VCaP (cell line): Measurements from ENCODE around the gene TAF11.
A peak's percentile ranks its signal among the peaks of the same experiment; 100 is the strongest.
"Not testable (repeated sequence)": the region's sequence is repeated elsewhere in the genome, so short reads cannot be mapped to it uniquely, and the experiment has no call there.

Source experiments
- H3K27ac ChIP-seq: fragments of 450-650 bp; 2 replicates; pipeline ENCODE4 v1.5.1; 2017
- TF ChIP-seq, protein P1 (sequence below): fragments of 450-650 bp; conservative IDR thresholded peaks from 2 replicates; pipeline ENCODE4 v1.5.1; 2017; ENCODE audit warnings: mild to moderate bottlenecking, moderate library complexity

Gene TAF11

GRCh38 chr6:34864007-34864406, 23.8 kb downstream of the TAF11 start:
- TF ChIP-seq, protein P1, sequence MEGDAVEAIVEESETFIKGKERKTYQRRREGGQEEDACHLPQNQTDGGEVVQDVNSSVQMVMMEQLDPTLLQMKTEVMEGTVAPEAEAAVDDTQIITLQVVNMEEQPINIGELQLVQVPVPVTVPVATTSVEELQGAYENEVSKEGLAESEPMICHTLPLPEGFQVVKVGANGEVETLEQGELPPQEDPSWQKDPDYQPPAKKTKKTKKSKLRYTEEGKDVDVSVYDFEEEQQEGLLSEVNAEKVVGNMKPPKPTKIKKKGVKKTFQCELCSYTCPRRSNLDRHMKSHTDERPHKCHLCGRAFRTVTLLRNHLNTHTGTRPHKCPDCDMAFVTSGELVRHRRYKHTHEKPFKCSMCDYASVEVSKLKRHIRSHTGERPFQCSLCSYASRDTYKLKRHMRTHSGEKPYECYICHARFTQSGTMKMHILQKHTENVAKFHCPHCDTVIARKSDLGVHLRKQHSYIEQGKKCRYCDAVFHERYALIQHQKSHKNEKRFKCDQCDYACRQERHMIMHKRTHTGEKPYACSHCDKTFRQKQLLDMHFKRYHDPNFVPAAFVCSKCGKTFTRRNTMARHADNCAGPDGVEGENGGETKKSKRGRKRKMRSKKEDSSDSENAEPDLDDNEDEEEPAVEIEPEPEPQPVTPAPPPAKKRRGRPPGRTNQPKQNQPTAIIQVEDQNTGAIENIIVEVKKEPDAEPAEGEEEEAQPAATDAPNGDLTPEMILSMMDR: no peak
- H3K27ac ChIP-seq: no peak overlapping the region

DNA sequence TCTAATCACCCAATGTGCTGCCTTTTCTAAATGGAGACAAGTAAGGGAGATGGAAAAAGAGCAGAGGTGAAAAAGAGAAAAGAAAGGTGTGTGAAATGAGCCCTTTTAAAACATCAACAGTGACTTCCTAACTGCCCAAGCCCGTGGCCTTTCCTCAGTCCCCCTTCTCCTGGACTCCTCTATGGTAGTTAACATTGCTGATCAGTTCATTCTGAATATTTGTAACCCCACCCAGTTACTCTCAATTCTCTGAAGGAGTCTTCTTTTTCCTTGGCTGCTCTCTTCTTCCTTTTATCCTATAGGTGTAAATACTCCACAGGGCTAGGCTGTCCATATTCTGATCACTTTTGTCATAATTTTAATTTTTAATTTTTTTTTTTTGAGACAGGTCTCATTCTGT, 27.1 kb downstream of the TAF11 start:
- TF ChIP-seq, protein P1: no peak
- H3K27ac ChIP-seq: no peak overlapping the region

DNA sequence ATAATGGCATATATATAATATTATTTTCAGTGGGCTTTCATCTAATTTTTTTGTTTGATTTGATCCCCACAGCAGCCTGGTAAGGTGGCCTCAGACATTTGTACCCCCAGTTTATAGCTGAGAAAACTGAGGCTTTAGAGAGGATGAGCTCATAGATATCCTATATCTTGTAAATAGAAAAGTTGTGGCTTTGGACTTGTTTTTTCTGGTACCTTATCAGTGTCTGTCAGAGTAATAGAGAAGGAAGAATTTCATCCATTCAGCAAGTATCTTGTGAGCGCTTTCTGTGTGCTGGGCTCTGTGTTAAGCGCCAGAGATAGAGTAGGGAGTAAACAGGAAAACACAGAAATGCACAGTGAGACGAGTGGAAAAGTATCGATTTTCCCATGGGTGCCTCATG, 27.9 kb downstream of the TAF11 start:
- TF ChIP-seq, protein P1: no peak
- H3K27ac ChIP-seq: no peak overlapping the region

GRCh38 chr6:34858681-34859080, 29.2 kb downstream of the TAF11 start:
- TF ChIP-seq, protein P1: no peak
- no peak overlapping the region for H3K27ac ChIP-seq

- H3K27ac ChIP-seq: no peak overlapping the region
- TF ChIP-seq, protein P1: peak; percentile 62
Measured at GRCh38 chr6:34855463-34855862, 32.4 kb downstream of the TAF11 start.

DNA sequence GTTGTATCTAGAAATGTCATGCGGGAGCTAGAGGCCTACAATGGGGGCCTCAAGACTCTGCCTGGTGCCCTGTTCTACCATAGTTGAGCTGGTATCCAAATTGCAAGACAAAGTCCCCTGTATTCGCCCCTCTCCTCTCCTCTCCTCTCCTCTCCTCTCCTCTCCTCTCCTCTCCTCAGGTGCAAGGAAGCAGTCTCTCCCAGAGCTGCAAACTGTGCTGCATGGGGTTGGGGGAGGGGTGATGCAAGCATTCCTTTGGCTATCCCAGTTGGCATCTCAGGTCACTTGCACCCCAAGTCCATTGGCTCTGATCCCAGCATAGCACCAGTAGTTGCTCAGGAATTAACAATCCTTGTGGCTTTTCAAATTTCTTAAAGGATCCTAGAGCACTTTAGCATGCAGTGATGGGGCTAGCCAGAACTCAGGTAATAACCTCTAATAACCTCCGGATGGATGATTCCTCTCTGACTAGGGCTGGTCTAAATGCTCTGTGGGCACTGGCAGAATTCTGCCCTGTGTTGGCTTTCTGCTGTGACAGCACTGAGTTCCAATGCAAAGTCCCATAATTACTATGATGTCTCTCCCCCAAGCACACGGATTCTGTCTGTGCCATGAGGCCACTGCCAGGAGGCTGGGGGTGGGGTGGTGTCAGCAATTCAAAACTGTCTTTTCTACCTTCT, 35.3 kb downstream of the TAF11 start:
- no peak overlapping the region for H3K27ac ChIP-seq
- TF ChIP-seq, protein P1: no peak

DNA sequence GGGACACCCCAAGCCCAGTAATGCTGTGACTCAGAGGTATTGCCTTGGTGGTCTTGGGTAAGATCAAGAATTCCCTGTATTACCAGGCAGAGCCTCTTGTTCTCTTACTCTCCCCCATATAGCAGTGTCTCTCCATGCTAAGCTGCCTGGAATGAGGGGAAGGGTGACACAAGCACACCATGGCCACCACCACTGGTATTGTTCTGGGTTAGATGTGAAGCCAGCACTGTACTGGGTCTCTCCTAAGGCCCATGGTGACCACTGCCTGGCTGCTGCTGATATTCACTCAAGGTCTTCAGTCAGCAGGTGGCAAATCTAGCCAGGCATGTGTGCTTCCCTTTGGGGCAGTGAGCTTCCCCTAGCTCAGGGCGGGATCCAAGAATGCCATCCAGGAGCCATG, 36.5 kb downstream of the TAF11 start:
- TF ChIP-seq, protein P1: no peak
- H3K27ac ChIP-seq: no peak overlapping the region

DNA sequence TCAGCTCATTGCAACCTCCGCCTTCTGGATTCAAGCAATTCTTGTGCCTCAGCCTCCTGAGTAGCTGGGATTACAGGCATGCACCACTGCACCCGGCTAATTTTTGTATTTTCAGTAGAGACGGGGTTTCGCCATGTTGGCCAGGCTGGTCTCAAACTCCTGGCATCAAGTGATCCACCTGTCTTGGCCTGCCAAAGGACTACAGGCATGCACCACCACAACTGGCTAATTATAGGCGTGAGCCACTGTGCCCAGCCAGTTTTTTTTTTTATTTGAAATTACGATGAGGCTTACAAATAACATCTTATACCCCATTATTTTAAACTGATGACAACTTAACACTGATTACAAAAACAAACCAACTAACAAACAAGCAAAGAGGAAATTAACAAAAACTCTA, 38.8 kb downstream of the TAF11 start:
- not testable (repeated sequence) for H3K27ac ChIP-seq
